A549 (cell line): ENCODE results near the gene CCSAP.

Experiments
- CHD2 ChIP-seq: fragments of 150-350 bp; IDR thresholded peaks from 2 replicates; pipeline ENCODE4 v1.6.1; 2014; ENCODE audit warnings: low read length; ENCODE audit not compliant: partially characterized antibody
- MAX ChIP-seq: IDR thresholded peaks from 2 replicates; pipeline ENCODE4 v1.6.1; 2012
- MYC ChIP-seq: IDR thresholded peaks from 2 replicates; pipeline ENCODE4 v1.6.1; 2012; ENCODE audit warnings: mild to moderate bottlenecking, inconsistent platforms, low read length, improper control_type of control experiment, borderline replicate concordance
- SMC3 ChIP-seq: fragments of >200 bp; sonication (Bioruptor Twin); formaldehyde crosslinking; IDR thresholded peaks from 3 replicates; pipeline ENCODE4 v1.6.1; 2018; ENCODE audit warnings: inconsistent platforms
- ZFP36 ChIP-seq: fragments of 450-650 bp; IDR thresholded peaks from 2 replicates; pipeline ENCODE4 v1.6.1; 2014; ENCODE audit warnings: borderline replicate concordance; ENCODE audit not compliant: partially characterized antibody
- TF ChIP-seq, protein P1 (sequence below): fragments of >200 bp; sonication (Bioruptor Twin); formaldehyde crosslinking; IDR thresholded peaks from 3 replicates; pipeline ENCODE4 v1.5.1; 2016

GRCh38 chr1:229280037-229280828 lies 62.6 kb downstream of the CCSAP start:
- TF ChIP-seq SMC3 (no peak), MYC (no peak), MAX (no peak), ZFP36 (no peak), CHD2 (no peak)
- TF ChIP-seq, protein P1, sequence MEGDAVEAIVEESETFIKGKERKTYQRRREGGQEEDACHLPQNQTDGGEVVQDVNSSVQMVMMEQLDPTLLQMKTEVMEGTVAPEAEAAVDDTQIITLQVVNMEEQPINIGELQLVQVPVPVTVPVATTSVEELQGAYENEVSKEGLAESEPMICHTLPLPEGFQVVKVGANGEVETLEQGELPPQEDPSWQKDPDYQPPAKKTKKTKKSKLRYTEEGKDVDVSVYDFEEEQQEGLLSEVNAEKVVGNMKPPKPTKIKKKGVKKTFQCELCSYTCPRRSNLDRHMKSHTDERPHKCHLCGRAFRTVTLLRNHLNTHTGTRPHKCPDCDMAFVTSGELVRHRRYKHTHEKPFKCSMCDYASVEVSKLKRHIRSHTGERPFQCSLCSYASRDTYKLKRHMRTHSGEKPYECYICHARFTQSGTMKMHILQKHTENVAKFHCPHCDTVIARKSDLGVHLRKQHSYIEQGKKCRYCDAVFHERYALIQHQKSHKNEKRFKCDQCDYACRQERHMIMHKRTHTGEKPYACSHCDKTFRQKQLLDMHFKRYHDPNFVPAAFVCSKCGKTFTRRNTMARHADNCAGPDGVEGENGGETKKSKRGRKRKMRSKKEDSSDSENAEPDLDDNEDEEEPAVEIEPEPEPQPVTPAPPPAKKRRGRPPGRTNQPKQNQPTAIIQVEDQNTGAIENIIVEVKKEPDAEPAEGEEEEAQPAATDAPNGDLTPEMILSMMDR, result no peak
